Ammon's horn (tissue), 1 donor: ENCODE measurements around the gene DNAJC12.
"Not testable (repeated sequence)": the region's sequence is repeated elsewhere in the genome, so short reads cannot be mapped to it uniquely, and the experiment has no call there.

ENCODE experiments used
- DNase-seq: peaks from one replicate; pipeline ENCODE4 v3.0.0-alpha.2; 2016; ENCODE audit warnings: low spot score

The DNAJC12 gene

GRCh38 chr10:67790534-67791408 is 47.2 kb downstream of the DNAJC12 start:
- no peak for DNase-seq

GRCh38 chr10:67789769-67790168 is 48.2 kb downstream of the DNAJC12 start:
- DNase-seq, result no peak

- DNase-seq, result peak; percentile 31
Observed at GRCh38 chr10:67788028-67788886, 49.7 kb downstream of the DNAJC12 start.

- DNase-seq, result no peak
Observed at GRCh38 chr10:67785098-67785497, 52.9 kb downstream of the DNAJC12 start.

GRCh38 chr10:67784474-67784873 is 53.5 kb downstream of the DNAJC12 start:
- DNase-seq, result no peak

GRCh38 chr10:67783606-67784294 is 54.2 kb downstream of the DNAJC12 start:
- peak; percentile 34 for DNase-seq

GRCh38 chr10:67782530-67782929 is 55.5 kb downstream of the DNAJC12 start:
- no peak for DNase-seq

GRCh38 chr10:67780759-67781538 is 57.0 kb downstream of the DNAJC12 start:
- no peak for DNase-seq

GRCh38 chr10:67780204-67780621 is 57.8 kb downstream of the DNAJC12 start:
- DNase-seq, result not testable (repeated sequence)

- DNase-seq, result peak; percentile 93
Observed at GRCh38 chr10:67779465-67780203, 58.4 kb downstream of the DNAJC12 start.

GRCh38 chr10:67776371-67776770 is 61.6 kb downstream of the DNAJC12 start:
- no peak for DNase-seq

GRCh38 chr10:67775279-67775678 is 62.7 kb downstream of the DNAJC12 start:
- no peak for DNase-seq

- peak; percentile 56 for DNase-seq
Observed at GRCh38 chr10:67772894-67773511, 65.0 kb downstream of the DNAJC12 start.

- DNase-seq, result no peak
Observed at GRCh38 chr10:67772151-67772550, 65.8 kb downstream of the DNAJC12 start.

GRCh38 chr10:67771200-67771599 is 66.8 kb downstream of the DNAJC12 start:
- no peak for DNase-seq

GRCh38 chr10:67770537-67770936 is 67.5 kb downstream of the DNAJC12 start:
- DNase-seq, result no peak

- no peak for DNase-seq
Observed at GRCh38 chr10:67767244-67767643, 70.7 kb downstream of the DNAJC12 start.

GRCh38 chr10:67764012-67764822 is 73.8 kb downstream of the DNAJC12 start:
- DNase-seq, result peak; percentile 95

GRCh38 chr10:67763499-67764011 is 74.4 kb downstream of the DNAJC12 start:
- DNase-seq, result peak; percentile 89
